AG10803 (cell line): ENCODE results near the gene OXTR.

Experiments used
- DNase-seq: peaks from one replicate; pipeline ENCODE4 v3.0.0; 2010; ENCODE audit warnings: low read depth
- H3K4me3 ChIP-seq: 2 replicates; pipeline ENCODE4 v1.5.1; 2011; ENCODE audit warnings: mild to moderate bottlenecking, low read length, control low read depth
- TF ChIP-seq, protein P1 (sequence below): conservative IDR thresholded peaks from 2 replicates; pipeline ENCODE4 v1.5.1; 2011; ENCODE audit warnings: mild to moderate bottlenecking, low read length, control low read depth, inconsistent platforms

OXTR gene

DNA sequence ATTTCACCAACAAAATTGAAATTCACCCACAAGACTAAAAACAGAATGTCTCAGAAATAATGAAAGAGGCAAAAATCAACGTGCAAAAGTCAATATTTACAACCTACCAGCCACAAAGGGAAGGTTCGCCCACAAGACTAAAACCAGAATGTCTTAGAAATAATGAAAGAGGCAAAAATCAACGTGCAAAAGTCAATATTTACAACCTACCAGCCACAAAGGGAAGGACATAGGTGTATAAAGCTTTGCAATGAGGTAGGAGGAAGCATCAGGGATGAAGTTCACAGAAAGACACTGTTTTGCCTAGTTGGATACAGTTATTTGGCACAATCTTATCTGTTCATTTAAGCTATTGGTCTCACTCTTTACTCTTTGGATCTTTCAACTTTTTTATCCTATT lies 14.3 kb downstream of the OXTR start:
- TF ChIP-seq, protein P1, sequence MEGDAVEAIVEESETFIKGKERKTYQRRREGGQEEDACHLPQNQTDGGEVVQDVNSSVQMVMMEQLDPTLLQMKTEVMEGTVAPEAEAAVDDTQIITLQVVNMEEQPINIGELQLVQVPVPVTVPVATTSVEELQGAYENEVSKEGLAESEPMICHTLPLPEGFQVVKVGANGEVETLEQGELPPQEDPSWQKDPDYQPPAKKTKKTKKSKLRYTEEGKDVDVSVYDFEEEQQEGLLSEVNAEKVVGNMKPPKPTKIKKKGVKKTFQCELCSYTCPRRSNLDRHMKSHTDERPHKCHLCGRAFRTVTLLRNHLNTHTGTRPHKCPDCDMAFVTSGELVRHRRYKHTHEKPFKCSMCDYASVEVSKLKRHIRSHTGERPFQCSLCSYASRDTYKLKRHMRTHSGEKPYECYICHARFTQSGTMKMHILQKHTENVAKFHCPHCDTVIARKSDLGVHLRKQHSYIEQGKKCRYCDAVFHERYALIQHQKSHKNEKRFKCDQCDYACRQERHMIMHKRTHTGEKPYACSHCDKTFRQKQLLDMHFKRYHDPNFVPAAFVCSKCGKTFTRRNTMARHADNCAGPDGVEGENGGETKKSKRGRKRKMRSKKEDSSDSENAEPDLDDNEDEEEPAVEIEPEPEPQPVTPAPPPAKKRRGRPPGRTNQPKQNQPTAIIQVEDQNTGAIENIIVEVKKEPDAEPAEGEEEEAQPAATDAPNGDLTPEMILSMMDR = no peak
- no peak for DNase-seq
- H3K4me3 ChIP-seq = no peak overlapping the region

DNA sequence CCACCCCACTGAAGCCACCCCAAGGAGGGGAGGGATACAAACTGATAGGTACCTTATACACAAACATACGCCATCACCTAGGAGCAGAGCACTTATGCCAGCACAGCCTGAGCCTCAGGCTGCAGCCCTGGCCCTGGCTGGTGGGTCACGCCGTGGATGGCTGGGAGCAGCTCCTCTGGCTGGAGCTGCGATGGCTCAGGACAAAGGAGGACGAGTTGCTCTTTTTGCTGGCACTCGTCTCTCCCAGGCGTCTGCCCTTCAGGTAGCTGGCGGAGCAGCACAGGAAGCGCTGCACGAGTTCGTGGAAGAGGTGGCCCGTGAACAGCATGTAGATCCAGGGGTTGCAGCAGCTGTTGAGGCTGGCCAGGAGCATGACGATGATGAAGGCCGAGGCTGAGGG lies 16.6 kb downstream of the OXTR start:
- no peak for DNase-seq
- H3K4me3 ChIP-seq = no peak overlapping the region
- TF ChIP-seq, protein P1 = no peak

DNA sequence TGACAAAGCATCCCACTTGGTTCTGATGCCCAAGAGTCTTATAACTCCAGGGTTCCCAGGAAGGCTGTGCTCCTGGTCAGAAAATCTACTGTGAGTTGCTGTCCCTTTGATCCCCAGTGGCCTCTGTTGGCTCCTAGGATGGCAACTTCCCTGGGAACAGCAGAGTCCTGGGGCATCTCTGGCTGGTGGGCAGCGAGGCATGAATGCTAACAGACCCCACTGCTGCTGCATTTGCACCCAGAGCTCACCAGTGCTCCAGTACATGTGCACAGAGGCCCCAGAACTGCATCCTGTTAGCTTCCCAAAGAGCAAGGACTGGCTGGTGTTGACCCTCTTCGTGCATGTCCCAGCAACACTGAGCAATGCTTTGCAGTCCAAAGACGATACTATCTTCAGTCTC lies 20.1 kb downstream of the OXTR start:
- DNase-seq = no peak
- no peak overlapping the region for H3K4me3 ChIP-seq
- TF ChIP-seq, protein P1 = no peak

DNA sequence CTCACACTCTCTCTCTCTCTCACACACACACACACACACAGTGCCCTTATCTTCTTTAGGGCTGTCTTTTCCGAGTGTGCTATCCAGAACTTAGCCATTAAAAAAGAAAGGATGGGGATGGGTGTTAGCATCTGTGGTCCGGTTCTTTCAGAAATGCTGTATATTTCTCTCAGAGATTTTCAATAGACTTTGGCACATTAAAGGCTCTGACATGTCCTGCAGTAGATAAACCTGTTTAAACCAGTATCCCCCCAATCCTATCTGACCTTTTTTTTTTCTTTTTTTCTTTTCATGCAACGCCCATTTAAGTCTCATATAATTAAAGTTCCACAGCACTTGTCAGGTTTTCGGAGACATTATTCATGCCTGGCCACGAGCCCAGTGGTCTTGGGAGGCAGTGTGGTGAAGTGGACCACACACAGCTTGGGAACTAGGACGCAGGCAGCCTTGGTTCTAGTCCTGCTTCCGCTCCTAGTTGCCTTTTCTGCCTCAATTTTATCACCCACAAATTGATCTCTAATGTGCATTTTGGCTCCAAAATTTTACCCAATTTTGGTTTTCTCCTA lies 22.6 kb downstream of the OXTR start:
- no peak overlapping the region for H3K4me3 ChIP-seq
- DNase-seq = no peak
- TF ChIP-seq, protein P1 = no peak

DNA sequence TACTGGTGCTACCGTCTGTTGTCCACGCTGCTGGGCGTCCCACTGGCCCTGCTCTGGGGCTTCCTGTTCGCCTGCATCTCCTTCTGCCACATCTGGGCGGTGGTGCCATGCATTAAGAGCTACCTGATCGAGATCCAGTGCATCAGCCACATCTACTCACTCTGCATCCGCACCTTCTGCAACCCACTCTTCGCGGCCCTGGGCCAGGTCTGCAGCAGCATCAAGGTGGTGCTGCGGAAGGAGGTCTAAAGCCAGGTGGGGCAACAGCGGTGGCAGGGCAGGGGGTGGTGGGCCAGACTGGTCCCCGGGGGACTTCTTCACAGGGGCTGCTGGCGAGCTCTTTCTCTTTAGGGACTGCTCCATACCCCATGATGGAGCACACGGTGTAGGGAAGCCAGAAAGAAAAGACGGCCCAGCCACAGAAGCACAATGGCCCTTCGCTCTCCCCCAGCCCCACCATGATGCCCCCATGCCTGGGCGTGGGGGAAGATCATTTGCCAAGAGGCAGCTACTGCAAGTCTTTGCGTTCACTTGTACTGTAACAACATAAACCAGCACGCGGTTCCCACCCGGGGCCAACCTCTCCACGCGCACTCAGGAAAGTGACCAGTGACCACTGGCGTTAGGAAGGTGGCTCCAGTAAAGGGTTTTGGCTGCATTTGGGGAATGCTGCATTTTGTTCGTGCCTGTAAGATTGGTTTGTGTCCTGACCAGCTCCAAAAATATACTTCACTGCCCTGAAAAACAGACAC lies 23.6 kb downstream of the OXTR start:
- no peak overlapping the region for H3K4me3 ChIP-seq
- no peak for DNase-seq
- TF ChIP-seq, protein P1 = no peak

DNA sequence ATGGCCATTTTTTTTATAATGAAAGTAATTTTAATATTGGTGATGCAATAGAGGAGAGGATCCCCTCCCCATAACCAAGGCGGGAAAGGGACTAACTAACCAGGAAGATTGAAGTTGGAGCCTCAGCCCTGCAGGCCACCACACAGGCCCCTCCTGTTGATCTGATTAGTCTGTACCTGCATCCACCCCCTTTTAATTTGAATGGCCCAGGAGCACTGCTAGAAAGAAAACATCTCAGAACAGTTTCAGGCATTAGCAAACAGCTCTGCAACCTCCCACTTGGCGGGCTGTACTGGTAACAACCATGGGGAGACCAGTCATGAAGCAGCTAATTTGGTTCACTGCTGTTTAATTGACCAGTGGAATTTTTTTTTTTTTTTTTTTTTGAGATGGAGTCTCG lies 25.5 kb downstream of the OXTR start:
- no peak for DNase-seq
- TF ChIP-seq, protein P1 = no peak
- H3K4me3 ChIP-seq = no peak overlapping the region

DNA sequence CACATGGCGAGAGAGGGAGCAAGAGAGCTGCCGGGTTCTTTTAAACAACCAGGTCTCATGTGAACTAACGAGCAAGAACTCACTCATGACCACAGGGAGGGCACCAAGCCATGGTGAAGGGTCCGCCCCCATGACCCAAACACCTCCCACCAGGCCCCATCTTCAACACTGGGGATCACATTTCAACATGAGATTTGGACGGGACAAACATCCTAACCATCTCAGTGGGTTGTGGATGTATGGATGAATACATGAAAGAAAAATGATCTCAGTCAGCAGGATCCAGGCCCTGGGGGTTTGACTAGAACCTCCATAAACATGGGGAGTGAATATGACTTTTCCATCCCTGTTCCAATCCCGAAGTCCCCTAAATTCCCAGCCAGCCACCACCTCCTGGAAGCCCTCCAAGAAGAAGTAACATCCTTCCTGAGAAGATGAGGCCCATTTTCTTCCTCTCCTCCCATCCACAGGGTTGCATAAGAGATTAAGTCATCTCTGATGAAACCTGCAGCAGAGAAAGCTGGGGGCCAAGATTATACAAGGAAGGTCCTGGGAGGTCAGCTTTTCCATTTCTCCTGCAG lies 26.3 kb downstream of the OXTR start:
- no peak overlapping the region for H3K4me3 ChIP-seq
- peak; percentile 83 for DNase-seq
- TF ChIP-seq, protein P1 = no peak
